ENCODE measurements around the gene SOX6.

The SOX6 gene

DNA sequence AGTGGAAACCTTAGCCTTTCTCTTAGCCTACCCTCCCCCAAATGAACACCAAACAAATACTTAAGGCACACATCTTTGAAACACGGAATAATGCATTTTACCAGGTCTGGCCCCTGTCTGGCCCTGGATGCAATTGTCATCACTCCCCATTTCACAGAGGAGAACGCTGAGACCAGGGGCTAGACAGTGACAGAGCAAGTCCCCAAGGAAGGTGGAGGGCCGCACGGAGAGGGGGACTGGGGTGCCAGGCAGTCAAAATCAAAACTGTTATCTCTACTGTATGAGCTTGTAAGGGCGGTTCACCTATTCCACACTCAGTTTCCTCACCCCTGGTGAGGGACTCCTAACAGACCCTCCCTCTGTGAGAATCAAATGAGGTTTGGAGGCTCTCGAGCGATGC is 414.2 kb downstream of the SOX6 start:
- DNase-seq (ENCODE audit: low read depth): no peak
- H3K4me3 ChIP-seq (ENCODE audit: low read length): no peak overlapping the region
- TF ChIP-seq, protein P1, sequence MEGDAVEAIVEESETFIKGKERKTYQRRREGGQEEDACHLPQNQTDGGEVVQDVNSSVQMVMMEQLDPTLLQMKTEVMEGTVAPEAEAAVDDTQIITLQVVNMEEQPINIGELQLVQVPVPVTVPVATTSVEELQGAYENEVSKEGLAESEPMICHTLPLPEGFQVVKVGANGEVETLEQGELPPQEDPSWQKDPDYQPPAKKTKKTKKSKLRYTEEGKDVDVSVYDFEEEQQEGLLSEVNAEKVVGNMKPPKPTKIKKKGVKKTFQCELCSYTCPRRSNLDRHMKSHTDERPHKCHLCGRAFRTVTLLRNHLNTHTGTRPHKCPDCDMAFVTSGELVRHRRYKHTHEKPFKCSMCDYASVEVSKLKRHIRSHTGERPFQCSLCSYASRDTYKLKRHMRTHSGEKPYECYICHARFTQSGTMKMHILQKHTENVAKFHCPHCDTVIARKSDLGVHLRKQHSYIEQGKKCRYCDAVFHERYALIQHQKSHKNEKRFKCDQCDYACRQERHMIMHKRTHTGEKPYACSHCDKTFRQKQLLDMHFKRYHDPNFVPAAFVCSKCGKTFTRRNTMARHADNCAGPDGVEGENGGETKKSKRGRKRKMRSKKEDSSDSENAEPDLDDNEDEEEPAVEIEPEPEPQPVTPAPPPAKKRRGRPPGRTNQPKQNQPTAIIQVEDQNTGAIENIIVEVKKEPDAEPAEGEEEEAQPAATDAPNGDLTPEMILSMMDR (IDR thresholded peaks at IDR 0.05; ENCODE audit: insufficient read depth, low read depth, low read length, missing control alignments): no peak

DNA sequence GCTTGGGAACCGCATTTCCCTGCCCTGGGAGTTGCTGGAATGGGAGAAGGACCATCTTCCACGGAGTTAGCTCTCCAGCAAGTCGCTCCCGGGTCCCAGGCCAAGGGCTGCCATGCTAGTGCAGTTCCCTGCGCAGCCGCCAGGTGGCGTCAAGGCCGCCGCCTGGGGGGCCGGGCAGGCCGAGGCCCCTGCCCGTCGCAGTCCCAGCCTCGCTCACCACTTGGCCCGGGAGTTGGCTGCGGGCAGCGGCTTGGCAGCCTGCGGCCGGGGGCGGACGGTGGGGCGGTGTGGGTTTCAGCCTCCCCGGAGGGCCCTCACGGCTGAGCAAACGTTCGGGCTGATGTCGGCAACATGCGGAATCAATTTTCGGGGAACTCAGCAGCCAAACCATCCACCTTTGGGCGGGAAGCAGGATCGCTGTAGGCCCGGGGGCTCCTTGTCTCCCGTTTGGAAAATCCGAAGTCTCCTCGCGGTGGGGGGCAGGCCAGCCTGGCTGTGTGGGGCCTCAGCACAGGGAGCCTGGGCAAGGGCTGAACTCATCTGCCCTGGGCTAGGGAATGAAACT is 415.1 kb downstream of the SOX6 start:
- TF ChIP-seq, protein P1 (IDR thresholded peaks at IDR 0.05; ENCODE audit: insufficient read depth, low read depth, low read length, missing control alignments): peak; percentile 63
- DNase-seq (ENCODE audit: low read depth): peak; percentile 35

DNA sequence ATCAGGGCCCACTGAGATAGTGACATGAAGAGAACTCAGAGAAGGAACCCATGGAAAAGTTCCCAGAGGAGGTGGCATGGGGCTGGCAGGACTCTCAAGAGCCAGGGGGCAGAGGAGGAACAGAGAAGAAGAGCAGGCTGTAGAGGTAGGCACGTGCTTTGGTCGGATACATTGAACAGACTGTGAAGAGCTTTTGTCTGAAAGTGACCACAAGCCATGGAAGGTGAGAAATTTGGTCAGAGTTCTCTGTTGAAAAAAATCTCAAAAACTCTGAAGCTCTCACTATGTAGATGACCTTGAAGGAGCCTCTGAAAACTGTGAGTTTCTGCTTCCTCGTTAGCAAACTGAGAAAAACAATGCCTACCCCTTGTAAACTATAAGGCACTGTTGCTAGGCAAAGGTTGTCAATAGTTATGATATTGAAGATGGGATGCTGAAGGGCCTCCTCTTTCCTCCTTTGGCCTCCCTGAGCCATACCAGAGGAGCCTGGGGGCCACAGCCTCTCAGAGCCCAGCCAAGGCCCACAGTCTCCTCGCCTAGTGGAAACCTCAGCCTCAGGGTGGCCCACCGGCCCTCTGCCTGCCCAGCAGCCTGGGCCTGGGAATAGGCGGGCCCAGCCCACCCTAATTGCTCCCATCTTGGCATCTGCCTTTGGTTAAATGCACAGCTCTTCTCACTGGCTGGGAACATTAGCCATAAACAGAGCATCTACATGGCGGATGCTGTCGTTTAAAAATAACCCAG is 415.7 kb downstream of the SOX6 start:
- no peak overlapping the region for H3K4me3 ChIP-seq (ENCODE audit: low read length)
- no peak for DNase-seq (ENCODE audit: low read depth)
- TF ChIP-seq, protein P1 (IDR thresholded peaks at IDR 0.05; ENCODE audit: insufficient read depth, low read depth, low read length, missing control alignments): no peak

More for the DNA sequence above, 415.1 kb downstream of the SOX6 start:
- no peak overlapping the region for H3K4me3 ChIP-seq (ENCODE audit: low read length)

DNA sequence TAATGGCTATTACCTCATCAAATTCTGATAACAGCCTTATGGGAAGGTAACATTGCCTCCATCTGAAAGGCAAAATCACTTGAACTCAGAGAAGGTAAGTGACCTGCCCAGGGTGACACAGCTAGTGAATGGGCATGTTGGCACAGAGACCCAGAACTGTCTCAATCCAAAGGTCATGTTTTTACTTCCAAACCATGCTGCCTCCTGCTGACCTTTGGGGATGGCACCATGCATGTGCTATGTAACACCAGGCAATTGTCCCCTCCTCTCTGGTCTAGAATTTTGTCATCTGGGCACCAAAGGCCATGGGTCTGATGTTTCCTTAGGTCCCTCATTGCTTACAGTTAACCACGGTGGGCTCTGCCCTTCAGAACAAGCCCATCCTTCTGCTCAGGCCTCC is 417.4 kb downstream of the SOX6 start:
- TF ChIP-seq, protein P1 (IDR thresholded peaks at IDR 0.05; ENCODE audit: insufficient read depth, low read depth, low read length, missing control alignments): no peak
- DNase-seq (ENCODE audit: low read depth): no peak
- H3K4me3 ChIP-seq (ENCODE audit: low read length): no peak overlapping the region

DNA sequence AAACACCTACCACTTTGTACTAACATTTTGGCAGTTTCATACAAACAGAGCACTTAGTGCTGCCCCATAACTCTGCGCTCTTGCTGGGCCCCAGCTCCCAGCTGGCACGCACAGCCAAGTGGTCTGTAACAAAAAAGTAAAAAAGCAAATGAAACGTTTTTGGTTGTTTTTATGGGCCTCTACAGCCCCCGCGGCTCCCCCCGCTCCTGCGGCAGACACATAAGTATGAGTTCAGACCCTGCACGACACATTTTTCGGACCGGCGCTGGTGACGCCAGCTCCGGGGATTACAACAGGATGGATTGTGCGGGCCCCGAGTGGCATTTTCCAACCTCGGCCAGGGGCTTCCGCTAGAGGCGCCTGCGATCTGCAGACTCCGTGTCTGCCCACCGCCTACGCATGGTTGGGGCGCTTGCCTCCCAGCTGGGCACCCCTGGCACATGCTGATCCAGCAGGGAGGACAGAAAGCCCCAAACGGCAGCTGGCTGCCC is 418.2 kb downstream of the SOX6 start:
- DNase-seq (ENCODE audit: low read depth): no peak
- no peak overlapping the region for H3K4me3 ChIP-seq (ENCODE audit: low read length)
- TF ChIP-seq, protein P1 (IDR thresholded peaks at IDR 0.05; ENCODE audit: insufficient read depth, low read depth, low read length, missing control alignments): no peak

DNA sequence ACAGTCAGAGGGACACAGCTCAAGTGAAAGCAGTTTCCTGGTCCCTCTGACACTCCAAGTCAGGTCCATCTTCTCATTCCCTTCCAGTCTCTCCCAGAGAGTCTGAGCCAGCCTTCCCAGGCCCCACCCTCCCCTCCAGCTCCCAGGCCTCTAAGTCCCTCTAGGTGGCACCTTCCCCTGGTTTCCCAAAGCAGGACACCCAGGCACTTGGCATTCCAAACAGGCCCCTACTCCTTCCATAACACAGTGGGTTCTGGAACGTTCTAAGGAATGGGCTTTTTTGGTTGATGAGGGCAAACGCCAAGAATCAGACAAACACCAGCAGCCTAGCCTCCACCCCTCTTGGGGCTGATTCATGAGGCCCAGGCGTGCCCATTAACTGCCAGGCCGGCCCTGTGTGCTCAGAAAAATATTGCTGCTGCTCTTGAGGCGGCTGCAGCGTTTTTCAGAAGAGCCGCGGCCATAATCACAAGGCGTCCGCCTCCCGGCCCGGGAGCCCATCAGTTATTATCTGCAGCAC is 418.7 kb downstream of the SOX6 start:
- no peak overlapping the region for H3K4me3 ChIP-seq (ENCODE audit: low read length)
- DNase-seq (ENCODE audit: low read depth): no peak
- TF ChIP-seq, protein P1 (IDR thresholded peaks at IDR 0.05; ENCODE audit: insufficient read depth, low read depth, low read length, missing control alignments): no peak
